Activated T-helper 9 cell treated with anti-CD3 and anti-CD28 coated beads, Interleukin-2, amount 50 U/mL, for 16 hours (primary cell): ENCODE data around the gene SLC6A12.

Source experiments
- DNase-seq: peaks from one replicate; pipeline ENCODE4 v3.0.0-alpha.2; 2020; ENCODE audit warnings: low read depth

SLC6A12 gene

DNA sequence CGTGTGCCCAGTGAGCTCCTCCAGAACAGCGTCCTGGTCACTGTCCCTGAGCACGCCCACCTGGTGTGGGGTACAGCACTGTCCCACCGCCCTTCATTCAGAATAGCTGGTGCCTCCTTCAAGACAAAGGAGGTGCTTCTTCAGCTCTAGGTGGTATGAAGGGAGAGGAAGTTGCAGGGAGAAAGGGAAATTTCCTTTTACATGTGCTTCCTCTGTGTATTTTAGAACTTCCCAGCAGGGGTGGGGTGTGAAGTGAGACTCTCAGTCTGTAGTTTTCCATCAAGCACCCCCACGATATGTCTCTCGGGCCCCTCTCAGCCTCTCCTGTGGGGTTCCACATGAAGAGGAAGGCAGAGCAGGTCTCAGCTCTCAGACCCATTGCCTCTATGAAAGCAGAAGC is 1.2 kb upstream of the SLC6A12 start:
- DNase-seq, result no peak

DNA sequence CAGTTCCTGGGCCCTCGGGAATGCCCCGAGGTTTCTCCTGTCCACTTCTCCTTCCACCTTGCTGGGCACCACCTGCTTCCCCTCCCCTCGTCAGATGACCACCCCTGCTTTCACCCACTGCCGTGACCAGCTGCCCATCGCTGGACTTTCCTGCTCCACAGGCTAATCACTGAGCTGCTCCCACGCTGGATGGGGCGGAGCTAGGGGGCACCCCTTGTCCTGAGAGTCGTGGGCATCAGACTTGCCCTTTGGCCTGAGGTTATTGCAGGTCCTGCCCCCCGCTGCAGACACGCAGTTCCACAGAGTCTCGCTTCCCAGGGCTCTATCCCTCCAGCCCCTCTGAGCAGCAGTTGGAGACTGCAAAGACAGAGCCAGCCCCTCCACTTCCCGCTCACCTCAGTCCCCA is 427 bp downstream of the SLC6A12 start:
- no peak for DNase-seq

DNA sequence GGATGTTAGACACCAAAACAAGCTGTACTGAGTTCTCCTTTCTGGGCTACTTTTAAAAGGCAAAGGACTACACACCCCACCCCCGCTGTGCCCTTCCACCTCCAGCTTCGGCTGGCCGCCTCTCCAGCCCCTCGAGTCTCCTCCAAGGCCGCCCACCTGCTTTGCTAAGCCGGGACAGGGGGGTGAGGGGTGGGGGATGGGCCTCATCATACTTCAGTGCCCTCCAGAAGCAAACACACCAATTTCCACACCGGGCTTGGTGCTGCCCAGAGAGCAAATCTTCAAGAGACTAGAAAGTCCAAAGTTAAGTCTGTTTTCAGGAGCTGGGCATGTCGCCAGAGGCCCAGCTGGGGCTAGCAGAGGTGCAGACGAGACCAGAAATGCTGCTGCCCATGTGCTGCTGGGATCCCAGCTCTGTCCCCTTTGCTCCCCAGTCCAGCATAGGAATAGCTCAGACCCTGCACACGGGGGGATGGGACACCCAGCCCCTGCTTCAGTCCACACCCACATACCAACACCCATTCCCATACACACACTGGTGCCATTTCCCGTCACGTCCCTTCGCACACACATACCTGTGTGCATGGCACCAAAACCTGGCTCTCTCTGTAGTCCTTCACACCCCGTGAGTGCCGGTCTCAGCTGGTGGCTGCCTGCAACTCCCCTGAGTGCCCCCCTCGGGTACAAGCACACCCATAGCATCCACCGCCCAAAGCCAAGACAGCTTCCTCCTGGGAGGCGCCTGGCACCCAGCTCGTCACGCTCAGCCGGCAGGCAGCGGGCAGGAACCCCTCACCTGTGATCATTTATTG is 1.0 kb downstream of the SLC6A12 start:
- DNase-seq, result no peak

DNA sequence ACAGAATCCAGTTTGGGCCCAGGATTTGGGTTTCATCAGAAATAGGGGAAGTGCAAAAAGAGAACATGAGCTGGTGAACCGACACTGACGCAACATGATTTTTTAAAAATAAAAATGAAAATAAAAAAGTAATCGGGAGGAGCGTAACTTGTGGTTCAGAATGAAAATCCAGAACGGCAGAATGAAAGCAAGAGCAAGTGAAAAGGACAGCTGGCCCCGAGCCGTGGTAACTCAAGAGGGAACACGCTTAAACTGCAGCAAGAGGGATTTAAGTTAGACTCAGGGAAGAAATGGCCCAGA is 1.6 kb downstream of the SLC6A12 start:
- no peak for DNase-seq

DNA sequence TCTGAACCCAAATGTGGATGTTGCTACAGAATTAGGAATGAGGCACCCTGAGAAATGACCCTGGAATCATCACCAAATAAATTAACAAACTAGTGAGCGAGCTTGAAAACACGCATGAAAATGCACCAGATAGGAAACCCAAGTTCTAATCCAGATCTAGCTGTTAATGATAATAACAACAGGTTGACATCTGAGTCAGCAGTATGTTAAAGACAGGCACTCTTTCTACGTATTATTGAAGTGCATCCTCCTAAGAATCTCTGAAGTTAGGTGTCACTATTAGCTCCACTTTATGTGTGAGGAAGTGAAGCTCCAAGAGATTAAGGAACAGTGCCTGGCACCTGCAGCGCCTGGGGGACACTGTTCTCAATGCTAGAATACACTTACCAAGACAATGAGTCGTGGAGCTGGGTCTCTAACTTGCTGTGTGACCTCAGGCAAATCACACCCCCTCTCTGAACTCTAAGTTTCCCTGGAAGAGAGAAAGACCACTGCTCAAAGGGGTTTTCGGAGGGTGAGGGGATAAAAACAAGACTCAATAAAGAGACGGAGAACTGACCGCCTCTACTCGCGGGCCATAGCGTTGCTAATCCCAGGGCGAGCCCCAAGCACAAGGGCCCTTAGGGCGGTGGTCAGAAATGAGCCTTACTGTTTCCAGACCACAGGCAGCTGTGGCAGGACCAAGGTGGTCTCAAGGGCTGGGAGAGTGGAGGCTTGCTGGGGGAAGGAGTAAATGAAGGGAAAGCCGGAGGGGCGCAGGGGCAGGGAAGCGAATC is 2.1 kb downstream of the SLC6A12 start:
- DNase-seq, result no peak

DNA sequence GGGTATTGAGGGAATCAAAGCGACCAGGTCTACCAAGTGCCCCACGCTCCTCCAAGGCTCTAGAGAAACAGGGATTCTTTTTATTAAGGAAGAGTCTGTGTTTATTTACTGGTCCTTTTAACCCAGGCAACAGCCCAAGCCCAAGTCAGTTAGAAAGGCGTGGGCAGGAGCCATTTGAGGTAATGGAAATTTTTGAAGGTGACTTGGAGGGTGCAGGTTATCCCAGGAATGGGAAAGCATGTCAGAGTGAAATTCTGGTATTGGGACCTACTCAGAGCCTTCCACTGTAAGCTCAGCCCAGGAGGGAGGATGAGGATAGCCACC is 2.9 kb downstream of the SLC6A12 start:
- no peak for DNase-seq

DNA sequence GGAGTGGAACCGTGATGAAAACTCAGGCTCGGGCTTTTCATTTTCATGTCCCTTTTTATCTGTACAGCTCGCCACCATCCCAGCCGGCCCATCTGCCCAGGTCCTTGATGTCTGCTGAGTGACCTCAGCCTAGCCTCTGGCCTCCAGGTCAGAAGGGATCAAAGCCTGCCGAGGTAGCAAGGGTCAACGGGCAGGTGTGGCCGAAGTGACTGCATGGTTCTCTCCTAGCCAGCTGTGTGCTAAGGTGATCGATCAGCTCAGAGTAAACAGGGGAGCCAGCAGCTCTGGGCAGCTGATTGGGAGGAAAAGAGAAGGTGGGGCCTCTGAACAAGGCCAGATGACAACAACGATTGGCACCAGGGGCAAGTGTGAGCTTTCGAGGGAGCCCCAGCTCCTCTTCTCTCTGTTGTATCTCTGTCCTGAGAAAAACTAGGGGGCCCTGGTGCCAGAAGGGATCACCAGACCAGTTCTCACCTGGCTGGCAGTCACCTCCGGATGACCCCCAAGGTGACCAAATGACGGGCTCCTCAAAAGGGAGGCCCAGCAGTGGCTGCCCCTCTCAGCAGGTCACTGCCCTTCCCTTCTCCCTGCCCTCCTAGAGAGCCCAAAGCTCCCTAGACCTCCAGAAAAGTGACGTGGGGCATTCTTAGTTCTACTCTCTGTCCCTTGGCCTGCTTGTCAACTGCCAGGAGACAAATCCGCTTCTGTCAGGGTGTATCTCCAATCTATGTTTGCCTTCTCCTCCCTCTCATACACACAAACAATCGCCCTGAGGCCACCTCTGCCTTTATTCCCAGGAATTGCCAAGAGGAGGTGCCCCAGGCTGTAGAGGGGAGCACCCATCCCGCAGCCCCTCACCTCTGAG is 3.4 kb downstream of the SLC6A12 start:
- no peak for DNase-seq

DNA sequence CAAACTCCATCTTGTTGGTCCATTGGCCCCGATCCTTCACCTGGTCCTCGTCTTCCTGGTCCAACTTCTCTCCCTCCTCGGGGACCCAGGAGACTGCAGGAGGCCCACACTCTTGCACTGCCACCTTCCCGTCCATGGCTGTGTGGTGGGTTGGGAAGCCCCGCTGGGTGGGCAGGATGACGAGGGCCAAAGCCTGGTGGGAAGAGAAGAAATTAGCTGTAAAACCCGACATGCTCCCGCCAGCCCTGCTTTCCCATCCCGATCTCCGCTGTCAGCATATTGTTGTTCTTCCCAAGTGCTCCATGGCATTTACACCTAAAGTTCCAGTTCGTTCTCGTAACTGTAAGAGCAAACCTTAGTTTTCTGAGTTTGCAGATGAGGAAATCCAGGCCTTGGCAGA is 4.1 kb downstream of the SLC6A12 start:
- no peak for DNase-seq

DNA sequence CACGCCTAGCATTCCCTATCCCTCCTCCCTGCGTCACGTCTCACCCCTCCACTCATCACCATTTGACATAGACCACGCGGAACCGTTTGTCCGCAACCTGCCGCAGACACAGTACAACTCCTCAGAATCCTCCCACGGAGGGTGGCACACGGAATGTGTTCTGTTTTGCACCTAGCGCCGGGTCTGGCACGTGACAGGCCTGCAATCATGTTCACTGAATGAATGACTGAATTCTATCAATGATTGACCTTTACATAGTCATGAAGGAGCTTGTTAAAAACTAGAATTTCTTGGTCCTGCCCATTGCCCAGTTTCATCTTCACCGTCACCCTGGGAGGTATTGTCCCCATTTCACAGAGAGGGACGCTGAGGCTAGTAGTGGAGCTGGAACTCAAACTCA is 4.7 kb downstream of the SLC6A12 start:
- no peak for DNase-seq

DNA sequence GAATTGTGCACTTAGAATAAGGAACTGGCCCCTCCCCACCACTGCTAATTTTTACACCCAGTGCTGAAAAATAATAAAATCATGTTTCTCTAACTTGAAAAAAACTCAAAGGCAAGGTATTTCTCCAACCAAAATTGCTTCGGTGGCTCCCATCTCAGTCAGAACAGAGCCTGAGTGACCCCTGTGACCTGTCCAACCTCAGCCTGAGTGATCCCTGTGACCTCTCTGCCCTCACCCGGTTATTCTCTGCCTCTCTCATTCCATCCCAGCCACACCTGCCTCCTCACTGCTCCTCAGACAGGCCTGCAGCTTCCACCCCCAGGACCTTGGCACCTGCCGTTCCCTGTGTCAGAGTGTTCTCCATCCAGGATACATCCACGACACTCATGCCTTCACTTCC is 5.1 kb downstream of the SLC6A12 start:
- no peak for DNase-seq

DNA sequence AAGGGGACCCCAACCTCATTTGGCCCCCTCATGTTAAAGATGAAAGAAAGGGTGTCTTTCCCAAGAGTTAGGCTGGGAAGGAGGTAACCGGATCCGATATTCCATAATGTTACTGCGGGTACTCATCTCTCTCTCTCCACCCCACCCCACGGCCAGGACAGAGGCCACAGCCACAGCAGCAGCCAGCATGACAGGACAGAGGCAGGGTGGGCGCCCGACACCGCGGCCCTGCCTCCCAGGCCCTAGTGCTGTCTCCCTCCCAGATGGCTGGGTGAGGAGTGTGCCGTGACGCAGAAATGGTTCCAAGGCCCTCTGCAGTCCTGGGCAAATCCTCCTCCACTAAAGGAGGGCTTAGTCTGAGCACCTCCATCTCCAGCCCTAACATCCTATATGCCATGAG is 6.2 kb downstream of the SLC6A12 start:
- no peak for DNase-seq

DNA sequence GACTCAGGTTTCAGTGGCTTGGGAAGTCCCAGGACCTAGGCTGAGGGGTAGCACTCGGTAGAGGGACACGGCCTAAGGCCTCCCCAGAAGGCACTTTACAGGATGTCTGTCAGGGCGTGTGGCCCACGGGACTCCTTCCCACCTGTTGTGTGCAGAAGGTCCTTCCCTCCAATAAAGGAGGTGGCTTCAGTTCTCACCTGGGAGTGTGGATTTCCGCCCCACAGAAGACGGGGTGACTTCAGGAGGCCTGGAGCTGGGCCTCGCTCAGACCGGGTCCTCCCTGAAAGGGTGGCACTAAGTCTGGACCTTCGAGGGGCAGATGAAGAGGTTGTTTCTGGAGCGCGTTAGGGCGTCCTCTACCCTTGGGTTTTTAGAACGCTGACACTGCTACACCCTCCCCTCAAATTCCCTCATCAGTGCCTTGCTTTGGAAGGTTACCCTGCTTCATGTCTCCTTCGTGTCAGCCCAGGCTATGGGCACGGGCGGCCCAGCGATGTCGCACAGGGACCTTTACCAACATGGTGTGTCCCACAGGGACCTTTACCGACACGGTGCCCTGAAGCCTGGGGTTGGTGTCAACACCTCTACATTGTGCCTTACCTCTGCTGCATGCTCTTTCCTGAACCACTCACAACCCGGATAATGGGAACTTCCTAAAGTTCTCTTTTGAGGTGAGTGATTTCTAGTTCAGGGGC is 7.1 kb downstream of the SLC6A12 start:
- no peak for DNase-seq

DNA sequence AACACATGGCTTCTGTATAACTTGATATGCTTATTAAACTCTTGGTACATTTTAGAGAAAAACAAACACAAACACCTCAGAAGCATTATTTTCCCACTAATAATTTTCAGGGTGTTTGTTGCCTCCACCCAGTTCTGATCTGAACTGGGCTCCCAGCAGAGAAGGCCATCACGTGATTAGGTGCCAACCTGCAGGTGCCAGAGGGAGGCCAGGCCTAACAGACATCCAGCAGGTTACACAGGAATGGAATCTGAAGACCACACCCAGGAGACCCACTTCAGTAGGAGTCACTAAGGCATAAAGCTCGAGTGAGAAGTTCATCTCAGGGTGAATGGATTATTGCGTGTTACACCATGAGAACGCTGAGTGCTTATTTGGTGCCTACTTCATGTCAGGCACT is 8.9 kb downstream of the SLC6A12 start:
- no peak for DNase-seq

DNA sequence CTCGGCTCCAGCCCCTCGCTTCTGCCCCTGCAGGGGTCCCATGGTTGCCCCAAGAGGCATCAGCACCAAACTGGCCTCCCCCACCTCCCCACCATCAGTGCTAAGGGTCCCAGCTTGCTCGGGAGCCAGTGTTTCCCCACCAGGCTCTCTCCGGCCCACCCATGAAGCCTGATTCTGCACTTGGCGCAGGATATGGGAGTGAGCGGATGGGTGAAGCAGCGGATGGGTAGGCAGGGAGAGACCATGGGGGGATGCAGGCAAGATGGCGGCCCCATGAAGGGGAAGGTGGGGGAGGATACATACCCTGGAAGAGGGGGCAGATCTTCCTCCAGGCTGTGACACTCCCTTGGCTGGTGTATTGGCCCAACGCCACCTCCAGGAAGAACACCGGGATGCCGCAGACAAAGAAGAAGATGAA is 9.7 kb downstream of the SLC6A12 start:
- no peak for DNase-seq

DNA sequence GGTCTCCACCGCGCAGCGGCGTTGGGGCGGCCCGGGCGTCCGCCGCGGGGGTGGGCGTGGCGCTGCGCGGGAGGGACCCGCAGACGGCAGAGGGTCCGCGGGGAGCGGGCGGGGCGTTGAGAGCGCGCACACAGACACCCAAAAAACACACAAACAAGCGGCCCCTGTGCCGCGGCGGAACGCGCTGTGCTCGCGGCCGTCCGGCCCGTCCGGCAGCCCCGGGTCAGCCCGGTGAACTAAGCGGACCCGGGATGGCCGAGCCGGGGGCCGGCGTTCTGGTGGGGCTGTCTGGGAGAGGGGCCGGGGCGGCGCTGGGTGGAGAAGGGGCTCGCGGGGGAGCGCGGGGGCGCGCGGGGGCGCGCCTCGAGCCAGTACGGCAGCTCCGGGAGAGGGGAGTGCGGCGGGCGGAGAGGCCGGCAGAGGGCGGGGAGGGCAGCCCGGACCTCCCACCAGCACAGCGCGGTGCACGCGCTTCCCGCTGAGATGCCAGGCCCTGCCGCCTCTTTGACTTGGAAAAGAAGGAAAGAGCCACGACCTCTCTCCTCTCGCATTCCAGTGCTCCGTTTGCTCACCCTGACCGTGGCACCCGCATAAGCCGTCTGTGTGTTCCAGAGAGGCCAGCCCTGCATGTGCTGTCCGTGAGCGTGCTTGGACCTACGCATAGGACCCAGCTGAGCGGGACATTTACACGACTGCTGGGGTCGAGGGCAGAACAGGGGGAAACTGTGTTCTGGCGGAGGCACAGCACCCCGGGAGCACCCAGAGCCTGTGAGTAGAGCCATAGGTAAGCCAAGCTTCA is 10.3 kb downstream of the SLC6A12 start:
- DNase-seq, result no peak

DNA sequence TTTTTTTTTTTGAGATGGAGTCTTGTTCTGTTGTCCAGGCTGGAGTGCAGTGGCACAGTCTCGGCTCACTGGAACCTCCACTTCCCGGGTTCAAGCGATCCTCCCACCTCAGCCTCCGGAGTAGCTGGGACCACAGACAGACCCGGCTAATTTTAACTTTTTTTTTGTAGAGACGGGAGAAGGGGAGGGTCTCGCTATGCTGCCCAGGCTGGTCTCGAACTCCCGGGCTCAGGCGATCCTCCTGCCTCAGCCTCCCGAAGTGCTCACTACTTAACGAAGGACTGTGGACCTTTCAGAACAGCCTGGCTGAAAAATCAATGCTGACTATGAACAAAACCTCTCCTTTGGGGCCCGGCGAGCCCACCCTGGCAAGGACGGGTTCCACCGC is 10.9 kb downstream of the SLC6A12 start:
- no peak for DNase-seq

DNA sequence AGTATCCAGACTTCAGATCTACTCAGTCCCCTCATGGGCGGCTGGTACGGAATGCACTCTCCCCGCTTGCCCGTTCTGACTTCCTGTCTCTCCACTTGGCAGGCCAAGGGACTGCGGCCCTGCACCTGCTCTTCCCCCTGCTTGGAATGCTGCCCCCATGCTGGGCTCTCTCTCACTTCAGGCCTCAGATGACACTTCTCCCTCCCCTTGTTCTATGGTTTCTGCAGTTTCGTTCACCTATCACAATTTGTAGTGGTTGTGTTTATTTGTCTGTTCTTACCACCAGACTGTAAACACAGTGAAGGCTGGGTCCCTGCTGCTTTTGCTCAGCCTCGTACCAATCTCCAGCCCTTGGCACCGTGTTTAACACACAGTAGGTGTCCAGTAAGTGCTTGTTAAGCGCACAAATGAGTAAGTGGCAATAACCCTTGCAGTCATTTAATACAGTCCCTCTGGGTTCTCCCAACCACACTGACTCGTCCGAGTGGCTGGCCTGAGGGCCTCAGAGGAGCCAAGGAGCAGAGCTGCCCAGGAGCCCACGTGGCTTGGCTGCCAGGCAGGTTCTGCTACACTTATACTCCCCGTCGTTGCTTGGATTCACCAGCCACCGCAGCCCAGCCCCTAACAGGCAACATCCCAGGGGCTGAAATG is 11.8 kb downstream of the SLC6A12 start:
- DNase-seq, result no peak

DNA sequence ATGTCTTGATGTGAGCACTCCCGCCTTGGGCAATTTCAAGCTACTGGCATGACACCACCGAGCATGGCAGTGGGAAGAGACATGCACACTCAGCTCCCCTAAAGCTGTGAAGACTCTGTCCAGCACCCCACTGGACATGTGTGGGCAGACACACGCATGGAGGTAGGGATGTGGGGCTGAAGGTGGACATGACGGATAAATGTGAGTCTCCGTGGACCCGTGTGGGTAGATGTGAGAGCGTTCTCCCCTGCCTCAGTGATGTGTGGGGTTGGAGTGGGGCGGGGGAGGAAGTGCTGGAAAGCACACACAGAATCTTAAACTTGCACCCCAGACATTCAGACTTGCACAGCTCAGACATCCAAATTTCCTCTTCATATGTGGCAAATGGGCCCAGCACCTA is 12.6 kb downstream of the SLC6A12 start:
- no peak for DNase-seq

DNA sequence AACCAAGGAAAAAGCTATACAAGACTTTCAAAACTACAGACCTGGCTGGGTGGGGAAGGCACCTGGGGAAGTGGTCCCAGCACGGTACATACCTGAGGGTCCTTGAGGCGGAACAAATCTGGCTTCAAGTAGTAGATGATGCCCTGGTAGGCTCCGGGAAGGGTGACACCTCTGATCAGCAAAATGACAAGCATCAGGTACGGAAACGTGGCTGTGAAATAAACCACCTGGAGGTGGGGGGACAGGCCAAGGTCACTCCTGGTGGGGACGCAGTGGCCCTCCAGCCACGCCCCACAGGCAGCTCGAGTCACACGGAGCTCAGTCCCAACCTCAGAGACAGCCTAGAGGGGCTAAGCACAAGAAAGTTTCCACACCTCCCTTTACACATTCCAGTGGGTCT is 15.3 kb downstream of the SLC6A12 start:
- DNase-seq, result no peak

DNA sequence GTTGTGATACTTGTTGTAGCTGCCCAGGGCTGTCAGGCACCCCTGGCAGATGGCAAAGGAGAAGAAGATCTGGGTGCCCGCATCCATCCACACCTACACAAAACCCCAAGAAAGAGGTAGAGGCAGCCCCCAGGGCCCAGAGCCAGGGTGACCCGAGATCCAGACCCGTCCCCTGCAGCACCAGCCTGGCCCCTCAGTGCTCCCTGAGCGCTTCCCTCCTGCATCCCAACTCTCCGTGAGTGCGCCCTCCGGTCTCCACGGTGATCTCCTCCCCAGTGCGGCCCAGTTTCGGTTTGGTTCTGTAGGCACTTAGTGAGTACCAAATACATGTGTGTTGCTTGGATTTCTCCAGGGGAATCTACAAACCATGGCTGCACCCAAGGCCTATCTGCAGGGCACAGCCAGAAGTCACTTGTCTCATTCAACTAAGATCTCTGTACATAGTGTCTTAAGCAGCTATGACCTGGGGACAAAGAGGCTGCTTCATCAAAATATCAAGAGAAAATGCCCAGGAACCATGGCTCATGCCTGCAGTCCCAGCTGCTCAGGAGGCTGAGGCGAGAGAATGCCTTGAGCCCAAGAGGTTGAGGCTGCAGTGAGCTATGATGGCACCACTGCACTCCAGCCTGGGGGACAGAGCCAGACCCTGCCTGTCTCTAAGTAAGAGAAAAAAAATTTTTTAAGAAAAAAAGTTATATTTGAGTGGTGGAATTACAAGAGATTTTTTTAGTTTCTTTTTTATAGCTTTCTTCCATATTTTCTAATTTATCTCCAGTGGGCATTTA is 15.9 kb downstream of the SLC6A12 start:
- no peak for DNase-seq
